Esophagus (tissue), 2 donors: Measurements from ENCODE around the gene SLIT1. TPM values are rescaled to one million over a fixed set of nuclear protein-coding genes. Genes with fewer than 3 reads are reported as not detected.

Source experiments
- H3K27ac ChIP-seq, 2 donors: one replicate each; pipeline ENCODE4 v1.5.1; 2013; ENCODE audit warnings: low read depth in 2 of 2, mild to moderate bottlenecking in 2 of 2, inconsistent platforms in 1 of 2, low read length in 1 of 2, moderate library complexity in 1 of 2
- H3K27me3 ChIP-seq, 2 donors: one replicate each; pipeline ENCODE4 v1.6.1; 2013; ENCODE audit warnings: low read length in 2 of 2, control low read depth in 1 of 2, mild to moderate bottlenecking in 1 of 2; ENCODE audit not compliant: insufficient read depth in 2 of 2, control insufficient read depth in 1 of 2
- H3K36me3 ChIP-seq, 2 donors: one replicate each; pipeline ENCODE4 v1.6.1; 2013; ENCODE audit warnings: low read length in 1 of 2; ENCODE audit not compliant: control insufficient read depth in 2 of 2, insufficient read depth in 2 of 2
- H3K4me1 ChIP-seq, 2 donors: one replicate each; pipeline ENCODE4 v1.6.1; 2013; ENCODE audit warnings: low read length in 1 of 2; ENCODE audit not compliant: control insufficient read depth in 2 of 2, insufficient read depth in 2 of 2
- H3K4me3 ChIP-seq, 2 donors: one replicate each; pipeline ENCODE4 v1.5.1; 2013; ENCODE audit warnings: low read length in 2 of 2, mild to moderate bottlenecking in 2 of 2, low read depth in 1 of 2, moderate library complexity in 1 of 2
- H3K9me3 ChIP-seq, 2 donors: one replicate each; pipeline ENCODE4 v1.6.1; 2013; ENCODE audit warnings: mild to moderate bottlenecking in 2 of 2, low read depth in 1 of 2, low read length in 1 of 2, moderate library complexity in 1 of 2; ENCODE audit not compliant: control insufficient read depth in 2 of 2, insufficient read depth in 1 of 2
- WGBS, 2 donors: extraction: QIAGEN DNeasy Blood & Tissue Kit; methylation state at CpG; one replicate each; pipeline ENCODE4 v1.1.7; 2013; 5-methylcytosine and 5-hydroxymethylcytosine counted together
- polyA plus RNA-seq, 2 donors: library from polyadenylated mRNA; stranded (reverse); fragments of 200-250 nt; gene quantifications; one replicate each; pipeline ENCODE4 v1.2.3, GENCODE V29; 2013
- donor health status: healthy with polysubstance abuse.
- donor health status: Bipolar disorder and iron deficiency.

The SLIT1 gene
- polyA plus RNA-seq, 2 donors: 0.02 TPM

GRCh38 chr10:97165499-97165898, 20.3 kb downstream of the SLIT1 start:
- Histone ChIP-seq H3K4me1 (peaks cover 0 to 5% of the 10 kb centered on the region in 2 donors), H3K9me3 (no peaks in the 10 kb centered on the region), H3K4me3 (no peak overlapping the region), H3K27me3 (no peaks in the 10 kb centered on the region), H3K27ac (no peak overlapping the region), H3K36me3 (no peaks in the 10 kb centered on the region)
- WGBS, 2 donors: 84 to 87% methylated on average over 8 of the region's 8 CpGs

- no peaks in the 10 kb centered on the region for H3K36me3 ChIP-seq
- H3K9me3 ChIP-seq: no peaks in the 10 kb centered on the region
- H3K4me3 ChIP-seq: no peak overlapping the region
- peaks cover 0 to 3% of the 10 kb centered on the region in 2 donors for H3K4me1 ChIP-seq
- 71 to 74% methylated on average over 17 of the region's 17 CpGs for WGBS, 2 donors
- H3K27ac ChIP-seq: no peak overlapping the region
- H3K27me3 ChIP-seq: no peaks in the 10 kb centered on the region
Measured at GRCh38 chr10:97163781-97164501, 21.8 kb downstream of the SLIT1 start.

GRCh38 chr10:97163181-97163580, 22.6 kb downstream of the SLIT1 start:
- WGBS, 2 donors: 80 to 83% methylated on average over 7 of the region's 7 CpGs

GRCh38 chr10:97159646-97160305, 26.0 kb downstream of the SLIT1 start:
- WGBS, 2 donors: 82 to 87% methylated on average over 10 of the region's 10 CpGs

More at GRCh38 chr10:97163181-97163580, 22.6 kb downstream of the SLIT1 start:
- Histone ChIP-seq H3K9me3 (no peaks in the 10 kb centered on the region), H3K4me3 (no peak overlapping the region), H3K27me3 (no peaks in the 10 kb centered on the region), H3K27ac (no peak overlapping the region), H3K36me3 (no peaks in the 10 kb centered on the region), H3K4me1 (peaks cover 0 to 3% of the 10 kb centered on the region in 2 donors)

GRCh38 chr10:97157578-97158095, 28.1 kb downstream of the SLIT1 start:
- Histone ChIP-seq H3K27me3 (no peaks in the 10 kb centered on the region), H3K27ac (no peak overlapping the region), H3K4me3 (no peak overlapping the region), H3K4me1 (no peaks in the 10 kb centered on the region), H3K9me3 (no peaks in the 10 kb centered on the region), H3K36me3 (no peaks in the 10 kb centered on the region)
- WGBS, 2 donors: 80 to 86% methylated on average over 6 of the region's 6 CpGs

More at GRCh38 chr10:97159646-97160305, 26.0 kb downstream of the SLIT1 start:
- no peak overlapping the region for H3K4me3 ChIP-seq
- H3K27ac ChIP-seq: no peak overlapping the region
- no peaks in the 10 kb centered on the region for H3K9me3 ChIP-seq
- no peaks in the 10 kb centered on the region for H3K36me3 ChIP-seq
- H3K27me3 ChIP-seq: no peaks in the 10 kb centered on the region
- H3K4me1 ChIP-seq: peaks cover 0 to 3% of the 10 kb centered on the region in 2 donors

- WGBS, 2 donors: 66 to 72% methylated on average over 4 of the region's 4 CpGs
- Histone ChIP-seq H3K36me3 (no peaks in the 10 kb centered on the region), H3K4me3 (no peak overlapping the region), H3K27me3 (no peaks in the 10 kb centered on the region), H3K4me1 (no peaks in the 10 kb centered on the region), H3K27ac (no peak overlapping the region), H3K9me3 (no peaks in the 10 kb centered on the region)
Measured at GRCh38 chr10:97154781-97155180, 31.0 kb downstream of the SLIT1 start.

- H3K27ac ChIP-seq: no peak overlapping the region
- H3K27me3 ChIP-seq: no peaks in the 10 kb centered on the region
- H3K4me1 ChIP-seq: no peaks in the 10 kb centered on the region
- no peaks in the 10 kb centered on the region for H3K36me3 ChIP-seq
- no peaks in the 10 kb centered on the region for H3K9me3 ChIP-seq
- H3K4me3 ChIP-seq: no peak overlapping the region
- WGBS, 2 donors: 80 to 82% methylated on average over 4 of the region's 4 CpGs
Measured at GRCh38 chr10:97154162-97154561, 31.6 kb downstream of the SLIT1 start.

GRCh38 chr10:97153270-97153850, 32.4 kb downstream of the SLIT1 start:
- Histone ChIP-seq H3K36me3 (no peaks in the 10 kb centered on the region), H3K27me3 (no peaks in the 10 kb centered on the region), H3K4me3 (no peak overlapping the region), H3K9me3 (no peaks in the 10 kb centered on the region), H3K27ac (no peak overlapping the region), H3K4me1 (no peaks in the 10 kb centered on the region)
- 81 to 85% methylated on average over 7 of the region's 7 CpGs for WGBS, 2 donors

GRCh38 chr10:97151307-97151914, 34.3 kb downstream of the SLIT1 start:
- H3K9me3 ChIP-seq: no peaks in the 10 kb centered on the region
- no peaks in the 10 kb centered on the region for H3K36me3 ChIP-seq
- H3K4me1 ChIP-seq: no peaks in the 10 kb centered on the region
- 85 to 86% methylated on average over 6 of the region's 6 CpGs for WGBS, 2 donors
- no peak overlapping the region for H3K4me3 ChIP-seq
- no peak overlapping the region for H3K27ac ChIP-seq
- no peaks in the 10 kb centered on the region for H3K27me3 ChIP-seq
